Neural cell (in vitro differentiated cells): Measurements from ENCODE around the gene DUSP22.

ENCODE experiments used
- MXI1 ChIP-seq: fragments of 450-650 bp; conservative IDR thresholded peaks from 2 replicates; pipeline ENCODE4 v1.6.1; 2014; ENCODE audit warnings: antibody characterized with exemption, mild to moderate bottlenecking; ENCODE audit not compliant: poor library complexity, severe bottlenecking
- TF ChIP-seq, protein P1 (sequence below): fragments of 450-650 bp; IDR thresholded peaks from 2 replicates; pipeline ENCODE4 v1.5.1; 2014; ENCODE audit warnings: antibody characterized with exemption, mild to moderate bottlenecking, moderate library complexity; ENCODE audit not compliant: poor library complexity, severe bottlenecking

DNA sequence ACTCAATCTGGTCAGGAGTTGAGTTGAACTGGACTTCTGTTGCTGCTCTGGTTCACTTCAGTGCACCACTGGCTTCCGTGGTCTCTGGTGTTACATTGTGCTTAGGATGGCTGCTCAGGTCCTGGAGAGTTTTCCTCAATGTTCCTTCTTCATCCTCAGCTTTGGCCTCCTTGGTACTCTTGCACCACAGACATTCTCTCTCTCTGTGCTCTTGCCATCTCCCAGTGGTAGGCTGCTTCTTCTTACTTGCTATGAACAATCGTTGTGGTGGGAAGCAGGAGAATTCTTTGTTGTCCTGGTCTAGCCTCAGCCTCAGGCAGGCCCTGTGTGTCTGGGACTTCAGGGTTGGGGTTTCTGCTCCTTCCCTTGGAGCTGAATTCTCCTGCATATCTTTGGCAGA is 14.5 kb upstream of the DUSP22 start:
- TF ChIP-seq MXI1 = no peak
- TF ChIP-seq, protein P1, sequence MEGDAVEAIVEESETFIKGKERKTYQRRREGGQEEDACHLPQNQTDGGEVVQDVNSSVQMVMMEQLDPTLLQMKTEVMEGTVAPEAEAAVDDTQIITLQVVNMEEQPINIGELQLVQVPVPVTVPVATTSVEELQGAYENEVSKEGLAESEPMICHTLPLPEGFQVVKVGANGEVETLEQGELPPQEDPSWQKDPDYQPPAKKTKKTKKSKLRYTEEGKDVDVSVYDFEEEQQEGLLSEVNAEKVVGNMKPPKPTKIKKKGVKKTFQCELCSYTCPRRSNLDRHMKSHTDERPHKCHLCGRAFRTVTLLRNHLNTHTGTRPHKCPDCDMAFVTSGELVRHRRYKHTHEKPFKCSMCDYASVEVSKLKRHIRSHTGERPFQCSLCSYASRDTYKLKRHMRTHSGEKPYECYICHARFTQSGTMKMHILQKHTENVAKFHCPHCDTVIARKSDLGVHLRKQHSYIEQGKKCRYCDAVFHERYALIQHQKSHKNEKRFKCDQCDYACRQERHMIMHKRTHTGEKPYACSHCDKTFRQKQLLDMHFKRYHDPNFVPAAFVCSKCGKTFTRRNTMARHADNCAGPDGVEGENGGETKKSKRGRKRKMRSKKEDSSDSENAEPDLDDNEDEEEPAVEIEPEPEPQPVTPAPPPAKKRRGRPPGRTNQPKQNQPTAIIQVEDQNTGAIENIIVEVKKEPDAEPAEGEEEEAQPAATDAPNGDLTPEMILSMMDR = no peak
